NCI-H460 (cell line): ENCODE results near the gene SPRR3. TPM values are rescaled to one million over a fixed set of nuclear protein-coding genes. Genes with fewer than 3 reads are reported as not detected.
"Not testable (repeated sequence)": the region's sequence is repeated elsewhere in the genome, so short reads cannot be mapped to it uniquely, and the experiment has no call there.

Experiments
- DNase-seq: peaks from one replicate; pipeline ENCODE4 v3.0.0-alpha.2; 2016; ENCODE audit warnings: low read depth; ENCODE audit errors: extremely low read depth
- total RNA-seq: library from RNA; depleted of rRNA; stranded (reverse); fragments of >200 nt; shearing (Covaris generic); gene quantifications from 2 replicates; pipeline ENCODE4 v1.2.3, GENCODE V29; 2014

Gene SPRR3
- total RNA-seq, 1 experiment from 2014 or later = not detected

GRCh38 chr1:152982076-152982475, 19.5 kb upstream of the SPRR3 start:
- no peak for DNase-seq

- DNase-seq = no peak
These were observed 18.3 kb upstream of the SPRR3 start for GRCh38 chr1:152983234-152983633.

- DNase-seq = no peak
These were observed 17.8 kb upstream of the SPRR3 start, which contains the start of gene SPRR1A for GRCh38 chr1:152983743-152984142. Gene SPRR1A, plus strand, starts transcription at chr1:152984081. Its CDS starts 1,150 bp downstream, at chr1:152985231.

- no peak for DNase-seq
These were observed 15.0 kb upstream of the SPRR3 start for GRCh38 chr1:152986578-152986977.

- no peak for DNase-seq
These were observed 8.4 kb upstream of the SPRR3 start for GRCh38 chr1:152993186-152993585.

- DNase-seq = no peak
These were observed 5.7 kb upstream of the SPRR3 start for GRCh38 chr1:152995842-152996241.

GRCh38 chr1:152996633-152997400, 4.7 kb upstream of the SPRR3 start:
- no peak for DNase-seq

- DNase-seq = no peak
These were observed 3.6 kb upstream of the SPRR3 start for GRCh38 chr1:152997901-152998300.

GRCh38 chr1:152998476-152998875, 3.1 kb upstream of the SPRR3 start:
- no peak for DNase-seq

GRCh38 chr1:152999818-153000217, 1.7 kb upstream of the SPRR3 start:
- DNase-seq = no peak

GRCh38 chr1:153000294-153000693, 1.3 kb upstream of the SPRR3 start:
- DNase-seq = no peak

GRCh38 chr1:153011235-153011758, 9.7 kb downstream of the SPRR3 start:
- DNase-seq = not testable (repeated sequence)

GRCh38 chr1:153021829-153022228, 20.3 kb downstream of the SPRR3 start:
- DNase-seq = not testable (repeated sequence)

- not testable (repeated sequence) for DNase-seq
These were observed 20.8 kb downstream of the SPRR3 start for GRCh38 chr1:153022340-153022739.

GRCh38 chr1:153023109-153023508, 21.6 kb downstream of the SPRR3 start:
- no peak for DNase-seq

GRCh38 chr1:153024413-153024812, 22.9 kb downstream of the SPRR3 start:
- DNase-seq = no peak

- no peak for DNase-seq
These were observed 24.2 kb downstream of the SPRR3 start for GRCh38 chr1:153025797-153026196.

- no peak for DNase-seq
These were observed 27.2 kb downstream of the SPRR3 start for GRCh38 chr1:153028766-153029165.

- DNase-seq = no peak
These were observed 29.3 kb downstream of the SPRR3 start, which contains the start of gene SPRR1B for GRCh38 chr1:153030895-153031294. Gene SPRR1B, plus strand, starts transcription at chr1:153031203. Its CDS starts 1,143 bp downstream, at chr1:153032346.

GRCh38 chr1:153032073-153032472, 30.5 kb downstream of the SPRR3 start:
- DNase-seq = no peak

GRCh38 chr1:153032677-153033308, 31.2 kb downstream of the SPRR3 start:
- peak; percentile 51 for DNase-seq

- DNase-seq = no peak
These were observed 33.7 kb downstream of the SPRR3 start for GRCh38 chr1:153035211-153035610.
